ENCODE results near the gene NRSN2.

The NRSN2 gene

DNA sequence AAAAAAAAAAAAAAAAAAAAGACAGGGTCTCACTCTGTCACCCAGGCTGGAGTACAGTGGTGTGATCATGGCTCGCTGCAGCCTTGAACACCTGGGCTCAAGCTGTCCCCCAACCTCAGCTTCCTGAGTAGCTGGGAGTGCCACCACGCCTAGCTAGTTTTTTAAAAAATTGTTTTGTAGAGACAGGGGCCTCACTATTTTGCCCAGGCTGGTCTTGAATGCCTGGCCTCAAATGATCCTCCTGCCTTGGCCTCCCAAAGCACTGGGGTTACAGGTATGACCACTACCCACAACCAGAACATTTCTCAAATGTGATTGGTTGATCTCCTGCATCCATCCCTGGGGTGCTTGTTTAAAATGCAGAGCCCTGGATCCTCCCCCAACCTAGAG is 55.6 kb downstream of the NRSN2 start:
- DNase-seq (ENCODE audit: low read depth) = peak; percentile 29
- TF ChIP-seq, protein P1, sequence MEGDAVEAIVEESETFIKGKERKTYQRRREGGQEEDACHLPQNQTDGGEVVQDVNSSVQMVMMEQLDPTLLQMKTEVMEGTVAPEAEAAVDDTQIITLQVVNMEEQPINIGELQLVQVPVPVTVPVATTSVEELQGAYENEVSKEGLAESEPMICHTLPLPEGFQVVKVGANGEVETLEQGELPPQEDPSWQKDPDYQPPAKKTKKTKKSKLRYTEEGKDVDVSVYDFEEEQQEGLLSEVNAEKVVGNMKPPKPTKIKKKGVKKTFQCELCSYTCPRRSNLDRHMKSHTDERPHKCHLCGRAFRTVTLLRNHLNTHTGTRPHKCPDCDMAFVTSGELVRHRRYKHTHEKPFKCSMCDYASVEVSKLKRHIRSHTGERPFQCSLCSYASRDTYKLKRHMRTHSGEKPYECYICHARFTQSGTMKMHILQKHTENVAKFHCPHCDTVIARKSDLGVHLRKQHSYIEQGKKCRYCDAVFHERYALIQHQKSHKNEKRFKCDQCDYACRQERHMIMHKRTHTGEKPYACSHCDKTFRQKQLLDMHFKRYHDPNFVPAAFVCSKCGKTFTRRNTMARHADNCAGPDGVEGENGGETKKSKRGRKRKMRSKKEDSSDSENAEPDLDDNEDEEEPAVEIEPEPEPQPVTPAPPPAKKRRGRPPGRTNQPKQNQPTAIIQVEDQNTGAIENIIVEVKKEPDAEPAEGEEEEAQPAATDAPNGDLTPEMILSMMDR (IDR thresholded peaks at IDR 0.05; ENCODE audit: insufficient read depth, low read depth, low read length, missing control alignments) = no peak

DNA sequence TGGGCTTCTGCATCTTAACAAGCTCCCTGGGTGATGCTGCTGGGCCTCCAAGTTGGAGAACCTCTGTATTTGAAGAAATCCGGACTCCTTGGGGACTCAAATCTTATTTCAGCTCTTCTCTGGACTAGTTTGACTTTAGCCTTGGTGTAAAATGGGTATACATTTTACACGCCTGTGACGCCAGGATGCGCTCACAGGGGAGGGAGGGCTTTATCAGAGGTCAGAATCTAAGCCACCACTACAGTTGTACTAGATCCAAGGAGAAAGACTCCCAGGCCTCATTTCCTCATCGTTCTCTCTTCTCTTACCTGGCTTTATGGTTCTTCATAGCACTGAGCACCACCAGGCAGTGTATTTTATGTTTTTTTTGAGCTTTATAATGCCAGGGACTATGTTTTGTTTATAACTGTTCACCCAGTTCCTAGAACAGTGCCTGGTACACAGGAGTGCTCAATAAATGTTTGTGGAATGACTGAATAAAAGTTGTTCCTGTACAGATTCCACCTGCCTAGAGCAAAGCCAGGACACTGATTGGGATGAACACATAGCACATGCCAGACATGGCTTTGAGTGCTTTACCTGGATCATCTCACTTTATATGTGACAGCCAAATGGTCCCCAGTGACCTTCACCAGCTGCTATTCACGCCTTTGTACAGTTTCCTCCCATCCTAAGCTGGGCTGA is 56.1 kb downstream of the NRSN2 start:
- TF ChIP-seq, protein P1 (IDR thresholded peaks at IDR 0.05; ENCODE audit: insufficient read depth, low read depth, low read length, missing control alignments) = no peak
- H3K4me3 ChIP-seq (ENCODE audit: low read depth, low read length) = no peak overlapping the region
- DNase-seq (ENCODE audit: low read depth) = no peak

More for the DNA sequence above, 55.6 kb downstream of the NRSN2 start:
- no peak overlapping the region for H3K4me3 ChIP-seq (ENCODE audit: low read depth, low read length)

DNA sequence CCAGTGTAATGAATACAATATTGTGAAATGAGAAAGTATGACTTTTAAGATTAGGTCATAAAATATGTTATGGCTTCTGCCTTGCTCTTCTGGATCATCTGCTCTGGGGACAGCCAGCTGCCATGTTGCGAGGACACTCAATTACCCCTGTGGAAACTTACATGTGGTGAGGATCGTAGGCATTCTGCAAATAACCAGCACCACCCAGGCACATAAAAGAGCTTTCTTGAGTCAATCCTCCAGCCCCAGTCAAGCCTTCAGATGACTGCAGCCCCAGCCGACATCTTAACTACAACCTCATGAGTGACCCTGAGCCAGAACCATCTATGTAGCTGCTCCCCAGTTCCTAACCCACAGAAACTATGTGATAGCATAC is 56.7 kb downstream of the NRSN2 start:
- TF ChIP-seq, protein P1 (IDR thresholded peaks at IDR 0.05; ENCODE audit: insufficient read depth, low read depth, low read length, missing control alignments) = no peak
- DNase-seq (ENCODE audit: low read depth) = no peak
- no peak overlapping the region for H3K4me3 ChIP-seq (ENCODE audit: low read depth, low read length)

DNA sequence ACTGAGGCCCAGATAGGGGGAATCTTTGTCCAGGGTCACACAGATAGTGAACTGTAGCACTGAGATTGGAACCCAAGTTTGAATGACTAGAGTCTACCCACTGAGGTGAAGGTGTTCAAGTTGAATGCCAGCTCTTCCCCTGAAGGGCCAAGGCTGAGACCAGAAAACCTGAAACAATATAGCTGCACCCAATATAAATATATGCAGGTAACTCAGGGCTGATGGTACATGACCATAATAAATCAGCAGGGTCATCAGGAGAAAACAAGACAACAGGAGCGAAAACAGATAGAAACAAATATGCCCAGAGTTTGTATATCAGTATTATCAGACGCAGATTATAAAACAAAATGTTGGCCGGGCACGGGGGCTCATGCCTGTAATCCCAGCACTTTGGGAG is 57.2 kb downstream of the NRSN2 start:
- TF ChIP-seq, protein P1 (IDR thresholded peaks at IDR 0.05; ENCODE audit: insufficient read depth, low read depth, low read length, missing control alignments) = no peak

More for the DNA sequence above, 57.2 kb downstream of the NRSN2 start:
- H3K4me3 ChIP-seq (ENCODE audit: low read depth, low read length) = no peak overlapping the region
- DNase-seq (ENCODE audit: low read depth) = no peak
